Measurements from ENCODE around the gene LRP5. TPM values are rescaled to one million over a fixed set of nuclear protein-coding genes. Genes with fewer than 3 reads are reported as not detected.
A peak's percentile ranks its signal among the peaks of the same experiment; 100 is the strongest.

Gene LRP5
- total RNA-seq, 1 experiment from 2014 or later, result 32.8 TPM

- DNase-seq (ENCODE audit: unreplicated experiment), result no peak
- Mint-ChIP-seq H3K27ac (ENCODE audit: low read depth, unreplicated experiment) (peak overlapping the region; percentile 35), H3K27me3 (ENCODE audit: insufficient read depth, unreplicated experiment) (no peaks in the 10 kb centered on the region), H3K36me3 (ENCODE audit: insufficient read depth, unreplicated experiment) (peaks cover 50% of the 10 kb centered on the region), H3K9me3 (ENCODE audit: unreplicated experiment) (no peaks in the 10 kb centered on the region), H3K4me1 (ENCODE audit: insufficient read depth, unreplicated experiment) (no peaks in the 10 kb centered on the region), H3K4me3 (ENCODE audit: unreplicated experiment) (no peak overlapping the region)
- TF ChIP-seq CTCF (IDR thresholded peaks at IDR 0.05; ENCODE audit: unreplicated experiment), result no peak
- intact Hi-C loops (cut with micrococcal nuclease), result no loop called here
- BruUV-seq (replicated peaks), result no TSS peak
- CTCF ChIA-PET, result no interaction called here
- POLR2A ChIA-PET, result interaction anchor here (0.6 kb wide), 1 partner anchor 142 kb away, joined by 3 read pairs; no protein-coding TSS in a partner anchor
Observed at GRCh38 chr11:68367252-68367651, 54.9 kb downstream of the LRP5 start.

- TF ChIP-seq CTCF (IDR thresholded peaks at IDR 0.05; ENCODE audit: unreplicated experiment), result no peak
- DNase-seq (ENCODE audit: unreplicated experiment), result no peak
- Mint-ChIP-seq H3K36me3 (ENCODE audit: insufficient read depth, unreplicated experiment) (peaks cover 54% of the 10 kb centered on the region), H3K9me3 (ENCODE audit: unreplicated experiment) (no peaks in the 10 kb centered on the region), H3K27ac (ENCODE audit: low read depth, unreplicated experiment) (no peak overlapping the region), H3K27me3 (ENCODE audit: insufficient read depth, unreplicated experiment) (no peaks in the 10 kb centered on the region), H3K4me1 (ENCODE audit: insufficient read depth, unreplicated experiment) (no peaks in the 10 kb centered on the region), H3K4me3 (ENCODE audit: unreplicated experiment) (no peak overlapping the region)
- ChIA-PET POLR2A (no interaction called here), CTCF (interaction anchor here (0.7 to 1.3 kb wide), 3 partner anchors 14 to 143 kb away, joined by 3 to 5 read pairs (median 3); no protein-coding TSS in a partner anchor)
- intact Hi-C loops (cut with micrococcal nuclease), result no loop called here
- BruUV-seq (replicated peaks), result no TSS peak
Observed at GRCh38 chr11:68369756-68370155, 57.4 kb downstream of the LRP5 start.

- TF ChIP-seq CTCF (IDR thresholded peaks at IDR 0.05; ENCODE audit: unreplicated experiment), result no peak
- Mint-ChIP-seq H3K36me3 (ENCODE audit: insufficient read depth, unreplicated experiment) (peaks cover 54% of the 10 kb centered on the region), H3K4me1 (ENCODE audit: insufficient read depth, unreplicated experiment) (no peaks in the 10 kb centered on the region), H3K4me3 (ENCODE audit: unreplicated experiment) (no peak overlapping the region), H3K27me3 (ENCODE audit: insufficient read depth, unreplicated experiment) (no peaks in the 10 kb centered on the region), H3K27ac (ENCODE audit: low read depth, unreplicated experiment) (no peak overlapping the region), H3K9me3 (ENCODE audit: unreplicated experiment) (no peaks in the 10 kb centered on the region)
- CTCF ChIA-PET, result interaction anchor here (0.7 to 1.3 kb wide), 2 partner anchors 9 to 49 kb away, joined by 4 to 5 read pairs; no protein-coding TSS in a partner anchor
- BruUV-seq (replicated peaks), result no TSS peak
- no peak for DNase-seq (ENCODE audit: unreplicated experiment)
- POLR2A ChIA-PET, result no interaction called here
- intact Hi-C loops (cut with micrococcal nuclease), result no loop called here
Observed at GRCh38 chr11:68370211-68371111, 58.1 kb downstream of the LRP5 start.

DNA sequence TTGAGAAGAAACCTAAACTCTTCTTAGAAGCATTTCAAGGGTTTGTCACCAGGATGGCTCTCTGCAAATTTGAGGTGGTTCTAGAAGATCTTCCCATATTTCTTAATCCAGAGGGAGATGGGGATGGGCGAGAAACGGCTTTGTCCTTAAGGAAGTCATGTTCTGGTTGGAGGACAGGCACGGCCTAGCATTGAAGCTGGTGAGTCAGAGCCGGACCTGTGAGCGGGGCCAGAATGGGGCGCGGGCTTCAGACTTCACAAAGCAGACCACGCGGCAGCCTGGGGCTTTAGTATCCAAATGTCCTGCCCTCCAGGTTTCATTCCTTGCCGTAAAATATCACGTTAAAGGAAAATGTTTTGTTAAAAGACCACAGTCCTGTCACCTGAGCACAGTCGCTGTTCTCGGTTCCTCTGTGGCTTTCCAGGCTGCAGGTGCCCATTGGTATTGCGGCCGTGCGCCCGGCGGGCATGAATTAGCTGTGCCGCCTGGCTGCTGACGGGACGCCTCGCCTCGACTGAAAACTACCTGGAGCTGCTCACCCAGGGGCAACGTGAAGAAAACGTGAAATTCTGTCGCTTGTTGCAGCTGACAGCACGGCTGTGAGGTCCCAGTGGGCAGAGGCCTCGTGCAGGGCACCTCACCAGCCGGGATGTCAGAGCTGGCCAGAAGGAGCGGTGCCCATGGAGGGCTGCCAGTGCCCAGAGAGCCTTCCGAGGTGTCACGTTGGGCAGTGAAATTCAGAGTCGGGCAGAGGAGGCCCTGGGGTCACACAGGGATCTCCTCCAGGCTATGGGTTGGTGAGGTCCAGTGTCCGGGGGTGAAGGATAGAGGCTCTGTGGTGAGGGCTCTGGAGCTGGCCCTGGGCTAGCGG, 59.0 kb downstream of the LRP5 start:
- CTCF ChIA-PET, result interaction anchor here (0.7 kb wide), 1 partner anchor 10 kb away, joined by 4 read pairs; no protein-coding TSS in a partner anchor
- no peaks in the 10 kb centered on the region for H3K4me1 Mint-ChIP-seq (ENCODE audit: insufficient read depth, unreplicated experiment)
- H3K4me3 Mint-ChIP-seq (ENCODE audit: unreplicated experiment), result no peak overlapping the region
- peaks cover 50% of the 10 kb centered on the region for H3K36me3 Mint-ChIP-seq (ENCODE audit: insufficient read depth, unreplicated experiment)
- no peak for DNase-seq (ENCODE audit: unreplicated experiment)
- H3K27ac Mint-ChIP-seq (ENCODE audit: low read depth, unreplicated experiment), result no peak overlapping the region
- intact Hi-C loops (cut with micrococcal nuclease), result no loop called here
- TF ChIP-seq CTCF (IDR thresholded peaks at IDR 0.05; ENCODE audit: unreplicated experiment), result no peak
- H3K9me3 Mint-ChIP-seq (ENCODE audit: unreplicated experiment), result no peaks in the 10 kb centered on the region
- BruUV-seq (replicated peaks), result no TSS peak
- H3K27me3 Mint-ChIP-seq (ENCODE audit: insufficient read depth, unreplicated experiment), result no peaks in the 10 kb centered on the region
- POLR2A ChIA-PET, result no interaction called here

Measured in MCF 10A (cell line).